Right atrium auricular region (tissue), 2 donors: ENCODE results near the gene NPM1. TPM values are rescaled to one million over a fixed set of nuclear protein-coding genes. Genes with fewer than 3 reads are reported as not detected.

Source experiments
- DNase-seq: peaks from one replicate; pipeline ENCODE4 v3.0.0-alpha.2; 2019; ENCODE audit warnings: low spot score
- H3K27ac ChIP-seq, 2 donors: fragments of 200-600 bp; sonication (generic); 1 replicate in 1 of 2; 2 replicates in 1 of 2; pipeline ENCODE4 v1.5.1; 2016 to 2019
- H3K27me3 ChIP-seq, 2 donors: fragments of 200-600 bp; sonication (generic); one replicate each; pipeline versions ENCODE4 v1.5.1 to v1.6.0; 2017 to 2019
- H3K36me3 ChIP-seq: fragments of 200-600 bp; sonication (generic); one replicate; pipeline ENCODE4 v1.5.1; 2016
- H3K4me1 ChIP-seq, 2 donors: fragments of 200-600 bp; sonication (generic); one replicate each; pipeline versions ENCODE4 v1.5.1 to v1.6.0; 2017 to 2019
- H3K4me3 ChIP-seq, 2 donors: fragments of 200-600 bp; sonication (generic); 1 replicate in 1 of 2; 2 replicates in 1 of 2; pipeline ENCODE4 v1.5.1; 2017 to 2019; ENCODE audit warnings: mild to moderate bottlenecking in 1 of 2, moderate library complexity in 1 of 2
- H3K9me3 ChIP-seq, 2 donors: fragments of 200-600 bp; sonication (generic); one replicate each; pipeline ENCODE4 v1.5.1; 2019
- CTCF ChIP-seq, 2 donors: fragments of 200-600 bp; sonication (generic); IDR thresholded peaks; one replicate each; pipeline ENCODE4 v1.5.1; 2019; ENCODE audit warnings: antibody characterized with exemption in 2 of 2
- total RNA-seq, 2 donors: library from RNA; depleted of rRNA; stranded (reverse); fragments of >200 nt; gene quantifications; one replicate each; pipeline ENCODE4 v1.1.0, GENCODE V29; 2016

The NPM1 gene
- total RNA-seq, 2 donors from 2014 or later, result 271 to 353 TPM

GRCh38 chr5:171428168-171428696 lies 40.6 kb downstream of the NPM1 start:
- no peaks in the 10 kb centered on the region for H3K9me3 ChIP-seq
- no peak overlapping the region for H3K4me3 ChIP-seq
- no peaks in the 10 kb centered on the region for H3K4me1 ChIP-seq
- H3K27ac ChIP-seq, result no peak overlapping the region
- no peaks in the 10 kb centered on the region for H3K36me3 ChIP-seq
- no peak for TF ChIP-seq CTCF (IDR thresholded peaks at IDR 0.05)
- H3K27me3 ChIP-seq, result no peaks in the 10 kb centered on the region
- DNase-seq, result no peak

- Histone ChIP-seq H3K27me3 (no peaks in the 10 kb centered on the region), H3K4me1 (no peaks in the 10 kb centered on the region), H3K27ac (no peak overlapping the region), H3K4me3 (no peak overlapping the region), H3K9me3 (no peaks in the 10 kb centered on the region), H3K36me3 (no peaks in the 10 kb centered on the region)
- DNase-seq, result no peak
- TF ChIP-seq CTCF (IDR thresholded peaks at IDR 0.05), result no peak
Observed at GRCh38 chr5:171428809-171429542, 41.3 kb downstream of the NPM1 start.

GRCh38 chr5:171429543-171429910 lies 41.9 kb downstream of the NPM1 start:
- H3K27me3 ChIP-seq, result no peaks in the 10 kb centered on the region
- no peak overlapping the region for H3K4me3 ChIP-seq
- no peaks in the 10 kb centered on the region for H3K36me3 ChIP-seq
- no peak for DNase-seq
- no peaks in the 10 kb centered on the region for H3K4me1 ChIP-seq
- no peak overlapping the region for H3K27ac ChIP-seq
- no peaks in the 10 kb centered on the region for H3K9me3 ChIP-seq
- TF ChIP-seq CTCF (IDR thresholded peaks at IDR 0.05), result no peak

- TF ChIP-seq CTCF (IDR thresholded peaks at IDR 0.05), result no peak
- H3K27ac ChIP-seq, result no peak overlapping the region
- no peaks in the 10 kb centered on the region for H3K9me3 ChIP-seq
- no peaks in the 10 kb centered on the region for H3K27me3 ChIP-seq
- DNase-seq, result no peak
- H3K4me3 ChIP-seq, result no peak overlapping the region
- no peaks in the 10 kb centered on the region for H3K36me3 ChIP-seq
- no peaks in the 10 kb centered on the region for H3K4me1 ChIP-seq
Observed at GRCh38 chr5:171431251-171431777, 43.7 kb downstream of the NPM1 start.

- H3K27me3 ChIP-seq, result no peaks in the 10 kb centered on the region
- H3K9me3 ChIP-seq, result no peaks in the 10 kb centered on the region
- no peak overlapping the region for H3K27ac ChIP-seq
- no peak for TF ChIP-seq CTCF (IDR thresholded peaks at IDR 0.05)
- no peak for DNase-seq
- no peak overlapping the region for H3K4me3 ChIP-seq
- H3K36me3 ChIP-seq, result no peaks in the 10 kb centered on the region
- no peaks in the 10 kb centered on the region for H3K4me1 ChIP-seq
Observed at GRCh38 chr5:171432076-171432475, 44.4 kb downstream of the NPM1 start.
